Liver (tissue), 9 donors: ENCODE measurements around the gene ATXN7L1. TPM values are rescaled to one million over a fixed set of nuclear protein-coding genes. Genes with fewer than 3 reads are reported as not detected.

Source experiments
- DNase-seq: peaks from one replicate; pipeline ENCODE4 v3.0.0-alpha.2; 2017; ENCODE audit warnings: low spot score
- H3K27ac ChIP-seq, 2 donors: one replicate each; pipeline ENCODE4 v1.7.0; 2013; ENCODE audit warnings: inconsistent platforms in 2 of 2, low read length in 2 of 2, control low read depth in 1 of 2, low read depth in 1 of 2, mild to moderate bottlenecking in 1 of 2
- H3K27me3 ChIP-seq, 4 donors: one replicate each; pipeline versions ENCODE4 v1.6.1 to v1.7.0; 2013; ENCODE audit warnings: low read length in 3 of 4, inconsistent platforms in 1 of 4, mild to moderate bottlenecking in 1 of 4, moderate library complexity in 1 of 4; ENCODE audit not compliant: control insufficient read depth in 4 of 4, insufficient read depth in 4 of 4
- H3K36me3 ChIP-seq, 4 donors: one replicate each; pipeline versions ENCODE4 v1.6.1 to v1.7.0; 2013; ENCODE audit warnings: low read length in 3 of 4, mild to moderate bottlenecking in 3 of 4, low read depth in 1 of 4, moderate library complexity in 1 of 4; ENCODE audit not compliant: control insufficient read depth in 4 of 4, insufficient read depth in 3 of 4
- H3K4me1 ChIP-seq, 4 donors: one replicate each; pipeline versions ENCODE4 v1.6.1 to v1.7.0; 2013; ENCODE audit warnings: low read length in 3 of 4, mild to moderate bottlenecking in 3 of 4, moderate library complexity in 1 of 4; ENCODE audit not compliant: control insufficient read depth in 4 of 4, insufficient read depth in 4 of 4
- H3K4me3 ChIP-seq, 3 donors: one replicate each; pipeline versions ENCODE4 v1.6.1 to v1.7.0; 2013; ENCODE audit warnings: low read length in 3 of 3, control low read depth in 1 of 3, low read depth in 1 of 3, mild to moderate bottlenecking in 1 of 3
- H3K9ac ChIP-seq, 2 donors: one replicate each; pipeline ENCODE4 v1.7.0; 2013; ENCODE audit warnings: low read length in 2 of 2, mild to moderate bottlenecking in 2 of 2, moderate library complexity in 2 of 2, control low read depth in 1 of 2, low read depth in 1 of 2
- H3K9me3 ChIP-seq, 4 donors: one replicate each; pipeline versions ENCODE4 v1.6.1 to v1.7.0; 2013; ENCODE audit warnings: low read length in 3 of 4; ENCODE audit not compliant: control insufficient read depth in 4 of 4
- EGR1 ChIP-seq, 2 donors: IDR thresholded peaks; 2 replicates each; pipeline ENCODE4 v1.6.1; 2016 to 2018; ENCODE audit warnings: antibody characterized with exemption in 2 of 2, low read depth in 2 of 2
- HNF4A ChIP-seq, 2 donors: conservative IDR thresholded peaks; 2 replicates each; pipeline ENCODE4 v1.6.1; 2016; ENCODE audit warnings: antibody characterized with exemption in 2 of 2, mild to moderate bottlenecking in 2 of 2
- JUND ChIP-seq, 2 donors: IDR thresholded peaks; 2 replicates each; pipeline ENCODE4 v1.6.1; 2016; ENCODE audit warnings: antibody characterized with exemption in 2 of 2
- RAD21 ChIP-seq, 2 donors: IDR thresholded peaks; 2 replicates each; pipeline ENCODE4 v1.6.1; 2016; ENCODE audit warnings: antibody characterized with exemption in 2 of 2, mild to moderate bottlenecking in 2 of 2
- RXRA ChIP-seq, 2 donors: IDR thresholded peaks; 2 replicates each; pipeline ENCODE4 v1.6.1; 2017 to 2018; ENCODE audit warnings: antibody characterized with exemption in 2 of 2, mild to moderate bottlenecking in 1 of 2
- SP1 ChIP-seq: IDR thresholded peaks from 2 replicates; pipeline ENCODE4 v1.6.1; 2018; ENCODE audit warnings: antibody characterized with exemption, mild to moderate bottlenecking
- TAF1 ChIP-seq: conservative IDR thresholded peaks from 2 replicates; pipeline ENCODE4 v1.6.1; 2016; ENCODE audit warnings: antibody characterized with exemption, mild to moderate bottlenecking
- WGBS: extraction: QIAGEN DNeasy Blood & Tissue Kit; methylation state at CpG from one replicate; pipeline ENCODE4 v1.1.7; 2013; 5-methylcytosine and 5-hydroxymethylcytosine counted together
- polyA plus RNA-seq, 2 donors: library from polyadenylated mRNA; stranded (reverse) in 1 of 2; unstranded in 1 of 2; fragments of 200-250 nt in 1 of 2; fragments of >200 nt in 1 of 2; fragmentation: Nextera tagmentation in 1 of 2; extraction: Ambion mirVana in 1 of 2; gene quantifications; one replicate each; pipeline versions ENCODE4 v1.2.1 to v1.2.3, GENCODE V29; 2013 to 2015
- total RNA-seq, 2 donors: library from RNA; depleted of rRNA; stranded (reverse); fragments of >200 nt; gene quantifications; one replicate each; pipeline ENCODE4 v1.2.3, GENCODE V29; 2014
- TF ChIP-seq, protein P1 (sequence below): IDR thresholded peaks from 2 replicates; pipeline ENCODE4 v1.6.1; 2016; ENCODE audit warnings: antibody characterized with exemption
- TF ChIP-seq, protein P2 (sequence below): IDR thresholded peaks from 2 replicates; pipeline ENCODE4 v1.6.1; 2016; ENCODE audit warnings: antibody characterized with exemption, mild to moderate bottlenecking
- TF ChIP-seq, protein P3 (sequence below): IDR thresholded peaks from 2 replicates; pipeline ENCODE4 v1.6.1; 2016; ENCODE audit warnings: antibody characterized with exemption
- donor health status: healthy.
- donor health status: healthy.
- donor health status: healthy.
- donor health status: healthy.
- donor health status: healthy.

Gene ATXN7L1
- total and polyA plus RNA-seq, 4 donors: 2.1 to 7.4 (median 5.3) TPM

DNA sequence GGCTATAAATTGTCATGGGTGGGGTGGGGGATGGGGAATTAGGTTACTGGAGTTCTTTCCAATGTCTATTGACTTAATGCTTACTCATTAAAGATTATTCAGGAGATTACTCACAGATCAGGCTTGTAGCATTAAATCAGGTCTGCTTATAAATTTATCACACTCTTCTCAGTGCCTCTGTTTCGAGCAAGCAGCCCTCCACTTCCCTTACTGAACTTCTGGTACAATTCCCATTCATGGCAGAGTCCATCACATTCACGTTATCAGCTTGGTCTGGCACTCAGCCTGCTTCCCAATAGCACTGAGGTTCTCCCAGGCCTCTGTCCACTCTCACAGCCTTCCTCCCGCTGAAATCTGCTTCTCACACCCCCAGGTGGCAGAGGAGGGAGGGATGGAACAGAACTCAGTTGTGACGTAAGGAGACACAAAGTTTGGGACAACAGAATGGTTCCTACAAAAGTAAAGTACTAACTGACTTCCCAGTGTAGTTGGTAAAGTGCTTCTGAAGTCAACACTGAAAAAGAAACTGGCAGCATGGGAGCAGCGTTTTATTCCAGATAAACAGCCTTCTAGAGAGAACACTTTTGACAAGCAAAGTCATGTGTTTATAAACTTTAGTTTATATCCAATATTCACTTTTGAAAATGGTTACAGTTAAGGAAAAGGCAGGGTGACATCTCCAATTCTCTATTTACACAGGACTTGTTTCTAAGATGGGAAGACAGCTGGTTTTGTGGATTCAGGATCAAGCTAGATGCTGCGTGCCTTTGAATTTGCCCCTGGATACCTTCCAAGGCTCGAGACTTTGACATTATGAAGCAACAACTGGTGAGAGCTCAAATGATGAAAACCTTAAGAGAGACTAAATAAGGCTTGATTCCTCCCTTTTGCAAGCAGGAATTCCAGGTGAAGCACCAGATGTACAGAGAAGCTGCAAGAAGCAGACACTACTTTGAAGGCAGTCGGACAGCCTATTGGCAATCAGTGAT is 81.4 kb downstream of the ATXN7L1 start:
- TF ChIP-seq HNF4A (conservative IDR thresholded peaks at IDR 0.05) (peak; percentile 74 to 75), TAF1 (no peak), RXRA (IDR thresholded peaks at IDR 0.05) (peak in 1 of 2 donors; percentile 26), JUND (IDR thresholded peaks at IDR 0.05) (peak in 1 of 2 donors; percentile 42)
- Histone ChIP-seq H3K27me3 (no peaks in the 10 kb centered on the region), H3K4me3 (no peak overlapping the region), H3K27ac (peak overlapping the region; percentile 59 to 77), H3K36me3 (no peaks in the 10 kb centered on the region), H3K9ac (no peak overlapping the region), H3K9me3 (no peaks in the 10 kb centered on the region), H3K4me1 (peaks cover 0 to 16% (median 11%) of the 10 kb centered on the region in 4 donors)
- WGBS: 43% methylated on average over 8 of the region's 8 CpGs
- no peak for DNase-seq

DNA sequence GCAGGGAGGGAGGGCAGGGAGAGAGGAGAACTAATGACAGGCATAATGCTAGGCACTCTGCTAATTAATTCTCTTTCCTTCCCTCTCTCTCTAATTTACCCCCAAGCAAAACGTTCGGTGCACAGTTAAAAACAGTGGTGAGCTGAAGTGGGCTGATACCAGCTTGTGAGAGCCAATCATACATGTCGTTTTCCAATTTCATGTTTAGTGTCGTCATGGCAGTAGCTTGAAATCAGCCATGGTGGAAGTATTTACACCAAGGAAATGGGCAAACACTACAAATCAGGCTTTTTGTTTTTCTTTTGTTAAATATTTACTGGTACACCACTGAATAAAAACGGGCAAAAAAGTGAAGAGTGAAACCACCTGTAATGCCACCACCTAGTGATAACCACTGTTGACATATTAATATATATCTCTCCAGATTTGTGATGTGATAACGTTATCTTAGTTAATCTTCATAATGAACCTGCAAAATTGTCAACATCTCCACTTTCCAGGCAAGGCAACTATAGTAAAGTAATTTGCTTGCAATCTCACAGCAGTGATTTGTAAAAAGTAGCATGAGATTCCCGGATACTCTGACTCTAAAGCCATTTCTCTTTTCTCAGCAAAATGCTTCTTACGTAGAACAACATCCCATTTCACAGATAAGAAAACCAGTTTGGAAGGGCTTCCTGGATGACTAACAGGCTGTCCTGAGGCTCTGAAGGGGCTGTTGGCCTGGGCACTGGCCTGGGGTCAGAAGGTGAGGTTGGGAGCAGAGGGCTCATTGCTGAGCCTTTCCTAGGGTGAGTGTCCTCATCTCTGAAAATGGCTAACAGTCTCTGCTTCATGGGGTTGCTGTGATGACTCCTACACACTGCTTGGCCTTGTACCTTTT is 83.7 kb downstream of the ATXN7L1 start:
- Histone ChIP-seq H3K27ac (no peak overlapping the region), H3K4me1 (peaks cover 0 to 16% (median 11%) of the 10 kb centered on the region in 4 donors), H3K27me3 (no peaks in the 10 kb centered on the region), H3K4me3 (no peak overlapping the region), H3K9ac (no peak overlapping the region), H3K9me3 (no peaks in the 10 kb centered on the region), H3K36me3 (no peaks in the 10 kb centered on the region)
- DNase-seq: no peak
- 85% methylated on average over 8 of the region's 8 CpGs for WGBS
- TF ChIP-seq EGR1 (IDR thresholded peaks at IDR 0.05; ENCODE audit: low read depth in 2 of 2): no peak
- TF ChIP-seq, protein P1, sequence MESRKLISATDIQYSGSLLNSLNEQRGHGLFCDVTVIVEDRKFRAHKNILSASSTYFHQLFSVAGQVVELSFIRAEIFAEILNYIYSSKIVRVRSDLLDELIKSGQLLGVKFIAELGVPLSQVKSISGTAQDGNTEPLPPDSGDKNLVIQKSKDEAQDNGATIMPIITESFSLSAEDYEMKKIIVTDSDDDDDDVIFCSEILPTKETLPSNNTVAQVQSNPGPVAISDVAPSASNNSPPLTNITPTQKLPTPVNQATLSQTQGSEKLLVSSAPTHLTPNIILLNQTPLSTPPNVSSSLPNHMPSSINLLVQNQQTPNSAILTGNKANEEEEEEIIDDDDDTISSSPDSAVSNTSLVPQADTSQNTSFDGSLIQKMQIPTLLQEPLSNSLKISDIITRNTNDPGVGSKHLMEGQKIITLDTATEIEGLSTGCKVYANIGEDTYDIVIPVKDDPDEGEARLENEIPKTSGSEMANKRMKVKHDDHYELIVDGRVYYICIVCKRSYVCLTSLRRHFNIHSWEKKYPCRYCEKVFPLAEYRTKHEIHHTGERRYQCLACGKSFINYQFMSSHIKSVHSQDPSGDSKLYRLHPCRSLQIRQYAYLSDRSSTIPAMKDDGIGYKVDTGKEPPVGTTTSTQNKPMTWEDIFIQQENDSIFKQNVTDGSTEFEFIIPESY: no peak
- TF ChIP-seq, protein P2, sequence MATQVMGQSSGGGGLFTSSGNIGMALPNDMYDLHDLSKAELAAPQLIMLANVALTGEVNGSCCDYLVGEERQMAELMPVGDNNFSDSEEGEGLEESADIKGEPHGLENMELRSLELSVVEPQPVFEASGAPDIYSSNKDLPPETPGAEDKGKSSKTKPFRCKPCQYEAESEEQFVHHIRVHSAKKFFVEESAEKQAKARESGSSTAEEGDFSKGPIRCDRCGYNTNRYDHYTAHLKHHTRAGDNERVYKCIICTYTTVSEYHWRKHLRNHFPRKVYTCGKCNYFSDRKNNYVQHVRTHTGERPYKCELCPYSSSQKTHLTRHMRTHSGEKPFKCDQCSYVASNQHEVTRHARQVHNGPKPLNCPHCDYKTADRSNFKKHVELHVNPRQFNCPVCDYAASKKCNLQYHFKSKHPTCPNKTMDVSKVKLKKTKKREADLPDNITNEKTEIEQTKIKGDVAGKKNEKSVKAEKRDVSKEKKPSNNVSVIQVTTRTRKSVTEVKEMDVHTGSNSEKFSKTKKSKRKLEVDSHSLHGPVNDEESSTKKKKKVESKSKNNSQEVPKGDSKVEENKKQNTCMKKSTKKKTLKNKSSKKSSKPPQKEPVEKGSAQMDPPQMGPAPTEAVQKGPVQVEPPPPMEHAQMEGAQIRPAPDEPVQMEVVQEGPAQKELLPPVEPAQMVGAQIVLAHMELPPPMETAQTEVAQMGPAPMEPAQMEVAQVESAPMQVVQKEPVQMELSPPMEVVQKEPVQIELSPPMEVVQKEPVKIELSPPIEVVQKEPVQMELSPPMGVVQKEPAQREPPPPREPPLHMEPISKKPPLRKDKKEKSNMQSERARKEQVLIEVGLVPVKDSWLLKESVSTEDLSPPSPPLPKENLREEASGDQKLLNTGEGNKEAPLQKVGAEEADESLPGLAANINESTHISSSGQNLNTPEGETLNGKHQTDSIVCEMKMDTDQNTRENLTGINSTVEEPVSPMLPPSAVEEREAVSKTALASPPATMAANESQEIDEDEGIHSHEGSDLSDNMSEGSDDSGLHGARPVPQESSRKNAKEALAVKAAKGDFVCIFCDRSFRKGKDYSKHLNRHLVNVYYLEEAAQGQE: no peak

DNA sequence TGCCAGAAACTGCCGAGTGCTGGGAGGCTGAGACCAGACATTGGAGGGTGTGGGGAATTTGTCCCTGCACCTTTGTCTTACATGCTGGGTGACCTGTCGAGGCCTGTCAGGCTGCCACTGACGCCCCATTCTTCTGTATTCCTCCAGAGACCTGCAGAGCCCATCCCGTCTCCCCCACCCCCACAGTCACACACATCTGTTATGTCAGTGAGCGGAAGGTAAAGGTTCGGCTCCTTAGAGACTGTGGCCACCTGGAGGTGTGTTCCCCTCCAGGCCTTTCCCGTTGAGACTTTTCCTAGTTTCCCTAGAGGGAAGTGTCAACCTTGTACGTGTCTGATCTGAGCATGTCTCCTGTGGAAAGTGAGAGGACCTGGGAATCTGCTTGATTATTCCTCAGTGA is 84.5 kb downstream of the ATXN7L1 start:
- Histone ChIP-seq H3K36me3 (no peaks in the 10 kb centered on the region), H3K9me3 (no peaks in the 10 kb centered on the region), H3K9ac (no peak overlapping the region), H3K27me3 (no peaks in the 10 kb centered on the region), H3K27ac (no peak overlapping the region), H3K4me3 (no peak overlapping the region), H3K4me1 (peaks cover 0 to 16% (median 11%) of the 10 kb centered on the region in 4 donors)
- 96% methylated on average over 8 of the region's 8 CpGs for WGBS
- TF ChIP-seq RAD21 (IDR thresholded peaks at IDR 0.05): no peak
- TF ChIP-seq, protein P3, sequence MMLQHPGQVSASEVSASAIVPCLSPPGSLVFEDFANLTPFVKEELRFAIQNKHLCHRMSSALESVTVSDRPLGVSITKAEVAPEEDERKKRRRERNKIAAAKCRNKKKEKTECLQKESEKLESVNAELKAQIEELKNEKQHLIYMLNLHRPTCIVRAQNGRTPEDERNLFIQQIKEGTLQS: no peak
- TF ChIP-seq SP1: no peak
- DNase-seq: no peak
